Mucosa of descending colon (tissue), 3 donors: Measurements from ENCODE around the gene PTGES2. TPM values are rescaled to one million over a fixed set of nuclear protein-coding genes. Genes with fewer than 3 reads are reported as not detected.
A peak's percentile ranks its signal among the peaks of the same experiment; 100 is the strongest.

Source experiments
- ATAC-seq: fragments of 200-7000 bp; cut with Tn5 transposase; one replicate; pipeline ENCODE4 v1.9.1; 2020; ENCODE audit warnings: mild to moderate bottlenecking, moderate library complexity
- DNase-seq, 3 donors: peaks; one replicate each; pipeline ENCODE4 v3.0.0-alpha.2; 2020
- H3K36me3 ChIP-seq: fragments of 200-600 bp; one replicate; pipeline ENCODE4 v1.8.0; 2021; ENCODE audit warnings: low read depth, mild to moderate bottlenecking
- H3K4me1 ChIP-seq: fragments of 200-600 bp; one replicate; pipeline ENCODE4 v1.8.0; 2021; ENCODE audit warnings: low read depth, mild to moderate bottlenecking
- H3K4me3 ChIP-seq: fragments of 200-600 bp; one replicate; pipeline ENCODE4 v1.8.0; 2021; ENCODE audit warnings: mild to moderate bottlenecking
- H3K9me3 ChIP-seq: fragments of 200-600 bp; one replicate; pipeline ENCODE4 v1.8.0; 2021; ENCODE audit warnings: mild to moderate bottlenecking
- CTCF ChIP-seq: fragments of 200-600 bp; IDR thresholded peaks from one replicate; pipeline ENCODE4 v1.8.0; 2022; ENCODE audit warnings: antibody characterized with exemption, mild to moderate bottlenecking
- intact Hi-C, 2 donors: fragments of 100-400 bp; cut with DNase I in 1 of 2; cut with micrococcal nuclease in 1 of 2; formaldehyde crosslinking; loops; one replicate each; pipeline versions ENCODE4 v1.11.0 to v1.11.1; 2022; cut with DNase I, micrococcal nuclease
- total RNA-seq, 3 donors: library from RNA; stranded (reverse); fragmentation: NEBNext Ultra II Directional in 2 of 3; extraction: Animal tissue kit (Norgen Biotek cat#: 25700) in 2 of 3; gene quantifications; one replicate each; pipeline versions ENCODE4 v1.2.1 to v1.2.4, GENCODE V29; 2021 to 2023
- donor health status: DM: no; HTN: no; CAD: no; lungs with moderate emphysema.
- donor health status: DM: no; HTN: no; CAD: no.
- donor health status: DM: no; HTN: yes; CAD: no.

Gene PTGES2
- total RNA-seq, 3 donors from 2014 or later, result 65.3 to 99.7 (median 90.6) TPM

GRCh38 chr9:128096616-128097536, 30.7 kb downstream of the PTGES2 start:
- ATAC-seq (no peak), DNase-seq (peak in 1 of 3 donors; percentile 30)
- H3K36me3 ChIP-seq, result peaks cover 9% of the 10 kb centered on the region
- H3K4me3 ChIP-seq, result no peak overlapping the region
- intact Hi-C loops, result no loop called here
- H3K9me3 ChIP-seq, result no peaks in the 10 kb centered on the region
- peaks cover 60% of the 10 kb centered on the region for H3K4me1 ChIP-seq
- no peak for TF ChIP-seq CTCF

- Histone ChIP-seq H3K4me3 (no peak overlapping the region), H3K4me1 (peaks cover 55% of the 10 kb centered on the region), H3K36me3 (no peaks in the 10 kb centered on the region), H3K9me3 (no peaks in the 10 kb centered on the region)
- no peak for TF ChIP-seq CTCF
- DNase-seq (peak in 1 of 3 donors; percentile 14), ATAC-seq (no peak)
- intact Hi-C loops, result no loop called here
Observed at GRCh38 chr9:128094950-128095544, 32.5 kb downstream of the PTGES2 start.

GRCh38 chr9:128094166-128094949, 33.2 kb downstream of the PTGES2 start:
- no peak for TF ChIP-seq CTCF
- no peaks in the 10 kb centered on the region for H3K36me3 ChIP-seq
- H3K4me3 ChIP-seq, result no peak overlapping the region
- H3K4me1 ChIP-seq, result peaks cover 48% of the 10 kb centered on the region
- no peaks in the 10 kb centered on the region for H3K9me3 ChIP-seq
- DNase-seq (peak; percentile 82 to 89 (median 88)), ATAC-seq (peak; percentile 78)
- intact Hi-C loops, result no loop called here

GRCh38 chr9:128093011-128093410, 34.5 kb downstream of the PTGES2 start:
- ATAC-seq, result no peak
- no peak for TF ChIP-seq CTCF
- no peak overlapping the region for H3K4me3 ChIP-seq
- H3K36me3 ChIP-seq, result no peaks in the 10 kb centered on the region
- intact Hi-C loops, result no loop called here
- H3K4me1 ChIP-seq, result peaks cover 34% of the 10 kb centered on the region
- DNase-seq, result no peak
- H3K9me3 ChIP-seq, result no peaks in the 10 kb centered on the region

- H3K4me3 ChIP-seq, result no peak overlapping the region
- DNase-seq (peak in 1 of 3 donors; percentile 21), ATAC-seq (no peak)
- peaks cover 28% of the 10 kb centered on the region for H3K4me1 ChIP-seq
- TF ChIP-seq CTCF, result no peak
- H3K9me3 ChIP-seq, result no peaks in the 10 kb centered on the region
- no peaks in the 10 kb centered on the region for H3K36me3 ChIP-seq
- intact Hi-C loops, result no loop called here
Observed at GRCh38 chr9:128092199-128092977, 35.1 kb downstream of the PTGES2 start.
